HG03095 (cell line): ENCODE data around the gene TPRN.

Experiments
- ATAC-seq: cut with Tn5 transposase; IDR thresholded peaks from one replicate; pipeline ENCODE4 v1.9.1; 2021; ENCODE audit warnings: moderate library complexity; ENCODE audit not compliant: unreplicated experiment

TPRN gene

GRCh38 chr9:137191245-137191644 lies 9.3 kb downstream of the TPRN start:
- ATAC-seq, result no peak

DNA sequence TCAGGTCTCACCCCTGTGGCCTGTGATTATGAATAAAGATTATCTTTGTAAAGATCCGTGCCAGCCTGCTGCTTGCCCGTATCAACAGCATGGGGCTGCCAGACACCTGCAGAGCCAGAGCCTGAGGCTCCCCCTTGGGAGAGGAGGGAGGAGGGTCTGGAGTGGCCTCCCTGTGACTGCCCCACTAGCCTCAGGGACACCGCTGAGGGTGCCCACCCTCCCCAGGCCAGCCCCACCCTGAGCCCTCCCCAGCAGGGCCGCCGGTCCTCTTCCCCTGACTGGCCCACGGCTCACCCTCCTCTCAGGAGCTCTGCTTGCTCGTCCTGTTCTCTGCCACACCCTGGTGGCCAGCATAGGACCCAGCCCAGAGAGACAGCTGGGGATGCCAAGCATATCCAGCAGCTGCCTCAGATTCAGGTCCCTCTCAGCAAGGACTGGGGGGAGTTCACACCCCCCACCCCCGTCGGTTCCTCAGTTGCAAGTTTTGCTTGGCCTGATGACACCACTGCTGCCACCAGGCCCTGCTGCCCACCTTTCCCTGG lies 10.2 kb downstream of the TPRN start:
- ATAC-seq, result no peak

DNA sequence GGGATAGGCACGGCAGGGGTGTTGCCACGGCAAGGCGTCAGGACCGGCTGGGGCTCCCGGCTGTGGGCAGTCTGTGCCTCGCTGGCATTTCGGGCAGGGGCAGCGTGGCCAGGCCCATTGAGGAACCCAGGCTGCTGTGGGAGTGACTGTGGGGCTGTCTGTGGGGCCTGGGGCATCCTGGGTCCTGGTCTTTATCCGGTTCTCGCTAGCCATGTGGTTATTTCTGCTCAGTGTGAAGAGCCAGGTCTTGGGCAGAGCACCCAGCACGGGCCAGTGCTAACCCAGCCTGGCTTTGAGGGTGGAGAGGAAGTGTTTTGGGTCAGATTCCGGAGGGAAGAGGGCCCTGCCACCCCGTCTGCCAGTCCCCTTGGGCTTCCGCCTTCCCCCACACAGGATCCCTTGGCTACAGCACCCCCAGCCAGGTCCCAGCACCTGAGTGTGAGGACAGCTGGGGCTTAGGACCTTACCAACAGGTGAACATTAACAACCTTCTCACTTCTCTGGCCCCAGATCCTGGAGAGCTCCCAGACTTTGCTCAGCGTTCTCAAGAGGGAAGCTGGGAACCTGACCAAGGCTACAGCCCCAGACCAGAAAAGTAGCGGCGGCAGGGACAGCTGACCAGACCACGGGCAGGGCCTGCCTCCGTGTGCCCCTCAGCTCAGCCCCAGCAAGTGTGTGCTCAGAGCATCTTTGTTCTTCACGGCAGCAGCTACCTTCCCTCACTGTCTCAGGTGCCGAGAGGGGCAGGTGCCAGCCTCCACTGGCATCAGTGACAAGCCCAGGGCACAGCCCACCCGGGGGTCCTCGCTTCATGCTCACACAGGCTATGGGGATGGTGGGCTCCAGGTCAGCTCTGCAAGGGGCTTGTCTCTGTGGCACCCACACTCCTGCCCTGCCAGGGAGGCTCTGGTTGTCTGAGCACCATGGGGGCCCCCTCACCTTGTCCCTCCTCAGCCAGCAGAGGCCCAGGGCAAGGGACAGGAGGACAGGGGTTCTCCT lies 10.9 kb downstream of the TPRN start:
- no peak for ATAC-seq

DNA sequence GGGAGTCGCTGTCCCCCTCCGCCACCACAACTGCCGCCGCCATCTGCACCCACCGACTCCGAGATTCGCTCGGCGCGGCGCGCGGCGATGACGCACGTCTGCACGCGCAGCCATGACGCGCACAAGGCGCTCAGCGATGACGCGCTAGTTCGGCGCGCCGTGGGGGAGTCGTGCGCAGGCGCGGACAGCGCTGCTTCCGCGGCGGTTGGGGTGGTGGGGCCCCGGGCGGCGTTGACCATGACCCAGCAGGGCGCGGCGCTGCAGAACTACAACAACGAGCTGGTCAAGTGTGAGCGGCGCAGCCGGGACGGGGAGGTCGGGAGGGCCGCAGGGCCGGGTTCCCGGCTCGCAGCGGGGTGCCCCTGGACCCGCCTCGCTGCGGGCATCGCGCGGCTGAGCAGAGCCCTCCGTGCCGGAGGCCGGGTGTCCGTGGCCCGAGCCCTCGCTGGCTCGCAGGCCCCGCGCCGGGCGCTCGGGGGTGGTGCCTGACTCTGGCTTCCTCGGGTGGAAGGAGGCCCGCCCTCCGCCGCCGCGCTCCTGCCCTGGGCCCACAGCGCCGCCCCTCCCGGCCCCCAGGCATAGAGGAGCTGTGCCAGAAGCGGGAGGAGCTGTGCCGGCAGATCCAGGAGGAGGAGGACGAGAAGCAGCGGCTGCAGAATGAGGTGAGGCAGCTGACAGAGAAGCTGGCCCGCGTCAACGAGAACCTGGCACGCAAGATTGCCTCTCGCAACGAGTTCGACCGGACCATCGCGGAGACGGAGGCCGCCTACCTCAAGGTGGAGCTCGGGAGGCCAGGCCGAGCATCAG lies 11.8 kb downstream of the TPRN start, which contains the start of the genes ANAPC2 and SSNA1:
Gene ANAPC2, minus strand, starts transcription at position 71 of the 807 bp plus-strand sequence. Its CDS starts 28 bp downstream, at position 43.
Gene SSNA1, plus strand, starts transcription at position 187 of the 807 bp plus-strand sequence. Its CDS starts 51 bp downstream, at position 238.
- ATAC-seq, result peak; percentile 60

- no peak for ATAC-seq
These were observed 12.5 kb downstream of the TPRN start for GRCh38 chr9:137188086-137188489.

DNA sequence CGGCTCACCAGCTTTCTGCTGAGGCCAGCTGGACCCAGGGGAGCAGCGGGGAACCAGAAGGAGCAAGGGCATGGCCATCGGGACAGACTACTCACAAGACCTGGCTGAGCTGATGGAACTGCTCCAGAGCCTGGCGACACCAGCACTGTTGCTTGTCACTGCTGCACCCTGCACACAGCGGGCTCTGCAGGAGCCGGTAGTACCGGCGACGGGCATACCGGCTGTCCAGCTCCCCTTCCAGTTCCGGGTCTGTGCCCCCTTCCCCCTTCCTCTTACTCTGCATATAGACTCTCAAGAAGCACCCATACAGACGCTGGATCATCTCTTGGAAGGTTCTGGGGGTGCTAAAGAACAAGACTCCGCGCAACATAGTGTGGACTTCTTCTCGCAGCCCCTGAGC lies 13.2 kb downstream of the TPRN start:
- ATAC-seq, result no peak

DNA sequence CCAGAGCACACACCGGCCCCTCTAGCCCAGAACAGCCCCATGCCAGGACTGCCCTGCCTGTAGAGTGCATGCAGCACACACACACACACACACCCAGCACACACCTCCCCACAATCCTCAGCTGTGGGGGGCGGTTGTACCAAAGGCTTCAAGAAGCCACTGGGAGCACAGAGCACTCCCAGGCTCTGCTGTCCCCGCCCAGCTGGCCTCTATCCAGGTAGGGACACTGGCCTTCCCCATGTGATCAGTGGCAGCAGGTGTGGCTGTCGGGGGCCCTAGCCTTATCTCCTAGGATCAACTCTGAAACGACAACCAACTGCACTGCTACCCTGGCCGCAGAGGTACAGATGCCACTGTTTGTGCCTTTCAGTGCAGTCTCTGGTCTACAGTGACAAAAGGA lies 14.2 kb downstream of the TPRN start:
- no peak for ATAC-seq

DNA sequence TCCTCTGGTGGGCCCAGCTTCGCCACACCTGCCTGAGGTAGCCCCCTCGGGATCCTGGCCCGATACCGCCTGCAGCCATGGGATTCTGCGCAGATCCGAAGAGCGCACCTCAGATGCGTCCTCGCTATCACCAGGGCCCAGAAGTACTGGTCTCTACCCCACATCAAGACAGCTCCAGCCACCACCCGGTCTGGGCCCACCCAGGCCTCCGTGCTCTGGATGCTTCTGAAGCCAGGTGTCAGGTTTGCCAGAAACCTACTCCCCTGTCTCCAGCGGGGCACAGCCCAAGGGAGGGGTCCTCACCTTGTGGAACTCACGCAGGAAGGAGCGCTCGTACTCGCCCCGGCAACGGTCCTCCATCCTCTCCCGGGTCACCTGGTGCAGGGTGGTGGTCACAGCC lies 14.6 kb downstream of the TPRN start:
- ATAC-seq, result no peak

DNA sequence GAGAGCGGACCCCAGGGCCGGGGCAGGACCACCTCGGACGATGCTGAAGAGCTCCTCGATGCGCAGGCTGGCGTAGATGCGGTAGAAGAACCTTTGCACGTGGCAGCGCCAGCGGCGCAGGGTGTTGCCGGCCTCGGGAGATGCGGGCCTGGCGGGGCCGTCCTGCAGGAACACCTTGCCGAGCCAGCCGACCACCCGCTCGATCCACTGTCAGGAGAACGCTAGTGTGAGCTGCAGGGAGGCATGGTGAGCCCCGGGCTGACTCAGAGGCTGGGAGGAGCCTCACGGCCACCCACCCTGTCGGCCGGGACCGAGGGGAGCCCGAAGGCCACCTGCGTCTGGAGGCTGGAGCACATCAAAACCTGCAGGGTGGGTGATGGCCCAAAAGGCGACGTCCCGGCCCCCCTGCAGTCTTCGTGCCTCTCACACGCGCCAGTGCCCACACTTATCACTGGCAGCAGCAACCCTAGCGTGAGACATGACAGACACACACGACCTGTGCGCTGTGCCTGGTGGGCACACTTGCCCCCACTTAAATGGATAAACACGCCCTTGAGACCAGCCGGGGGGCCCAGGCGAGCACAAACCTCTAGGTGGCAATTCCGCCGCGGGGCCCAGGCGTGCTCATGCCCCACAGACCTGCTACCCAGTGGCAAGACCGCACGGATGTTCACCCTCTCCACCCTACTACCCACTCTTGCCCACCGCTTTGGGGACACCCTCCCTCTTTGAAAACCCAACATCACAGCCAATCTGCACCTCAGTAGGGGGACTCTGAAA lies 15.5 kb downstream of the TPRN start:
- no peak for ATAC-seq

DNA sequence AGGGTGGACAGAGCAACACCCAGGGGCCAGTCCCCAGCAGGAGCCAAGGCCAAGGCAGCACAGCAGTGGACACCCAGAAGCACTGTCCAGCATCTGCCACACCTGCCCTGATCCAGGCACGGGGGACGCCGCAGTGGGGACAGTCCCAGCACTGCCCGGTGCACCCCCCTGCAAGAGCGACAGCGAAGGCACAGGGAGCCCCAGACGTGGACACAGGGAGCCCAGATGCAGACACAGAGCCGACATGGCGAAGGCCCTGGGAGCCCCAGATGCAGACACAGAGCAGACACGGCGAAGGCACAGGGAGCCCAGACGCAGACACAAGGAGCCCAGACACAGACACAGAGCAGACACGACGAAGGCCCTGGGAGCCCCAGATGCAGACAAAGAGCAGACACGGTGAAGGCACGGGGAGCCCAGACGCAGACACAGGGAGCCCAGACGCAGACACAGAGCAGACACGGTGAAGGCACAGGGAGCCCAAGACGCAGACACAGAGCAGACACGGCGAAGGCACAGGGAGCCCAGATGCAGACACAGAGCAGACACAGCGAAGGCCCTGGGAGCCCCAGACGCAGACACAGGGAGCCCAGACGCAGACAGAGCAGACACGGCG lies 16.5 kb downstream of the TPRN start:
- ATAC-seq, result no peak

- no peak for ATAC-seq
These were observed 17.7 kb downstream of the TPRN start for GRCh38 chr9:137182836-137183235.

- ATAC-seq, result no peak
These were observed 18.9 kb downstream of the TPRN start for GRCh38 chr9:137181680-137182079.

- no peak for ATAC-seq
These were observed 20.1 kb downstream of the TPRN start for GRCh38 chr9:137180491-137180890.

GRCh38 chr9:137179761-137180160 lies 20.8 kb downstream of the TPRN start:
- ATAC-seq, result no peak

DNA sequence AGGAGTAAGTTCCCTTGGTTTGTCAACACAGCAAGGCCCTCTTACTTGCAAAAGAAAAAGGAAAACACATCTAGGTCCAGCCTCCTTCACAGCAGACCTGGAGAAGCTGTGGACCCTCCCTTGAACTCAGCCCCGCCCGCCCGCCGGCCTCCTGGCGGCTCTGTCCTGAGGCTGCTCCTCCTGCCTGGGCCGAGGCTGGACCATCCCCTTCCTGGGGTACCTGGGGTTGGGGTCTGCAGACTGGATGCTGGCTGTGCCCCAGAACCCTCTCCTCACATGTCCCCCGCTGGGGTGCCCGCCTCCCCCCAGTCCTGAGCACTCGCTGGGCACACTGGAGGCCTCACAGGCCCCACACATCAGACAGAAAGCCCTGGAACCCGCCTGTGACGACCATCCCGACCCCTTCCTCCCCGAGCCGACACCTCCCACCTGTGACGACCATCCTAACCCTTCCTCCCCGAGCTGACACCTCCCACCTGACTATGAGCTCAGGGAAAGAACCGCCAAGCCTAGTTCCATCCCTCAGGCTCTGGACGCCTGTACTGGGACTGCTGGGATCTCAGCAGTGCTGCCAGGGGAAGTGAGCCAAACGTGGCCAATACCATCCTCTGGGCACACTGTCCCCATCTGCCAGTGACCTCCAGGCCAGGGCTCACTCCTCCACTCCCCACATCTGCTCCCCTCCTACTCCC lies 21.5 kb downstream of the TPRN start:
- ATAC-seq, result no peak

DNA sequence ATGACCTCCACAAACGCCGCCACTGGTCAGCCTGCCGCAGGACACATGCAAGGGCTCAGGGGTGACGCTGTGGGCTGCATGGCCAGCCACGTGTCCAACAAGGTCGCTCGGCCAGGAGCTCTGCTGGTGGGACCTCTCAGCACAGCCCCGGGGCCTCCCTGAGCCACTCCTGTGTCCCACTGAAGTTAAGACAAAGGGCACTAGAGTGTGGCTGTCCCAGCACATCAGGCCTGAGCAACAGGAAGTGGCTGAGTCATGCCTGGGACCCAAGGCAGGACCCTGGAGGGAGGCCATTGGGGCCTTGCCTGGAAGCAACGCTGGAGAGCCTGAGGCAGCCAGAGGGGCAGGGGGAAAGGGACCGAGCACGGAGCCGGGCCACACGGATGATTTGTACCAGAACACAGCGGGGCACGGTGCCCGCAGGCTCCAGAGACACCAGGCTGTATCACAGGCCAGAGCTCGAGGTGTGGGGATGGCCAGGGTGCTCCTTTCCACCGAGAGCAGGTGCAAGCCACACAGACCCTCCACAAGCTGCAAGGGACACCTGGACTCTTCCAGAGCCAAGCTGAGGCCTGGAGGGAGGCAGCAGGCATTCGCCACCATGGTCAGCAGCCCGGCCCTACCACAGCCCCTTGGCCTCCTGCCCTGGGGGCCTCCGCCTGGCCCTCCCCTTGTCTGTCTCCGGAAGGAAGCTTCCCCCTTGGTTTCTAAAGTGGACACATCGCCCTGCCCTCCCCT lies 22.2 kb downstream of the TPRN start:
- no peak for ATAC-seq

DNA sequence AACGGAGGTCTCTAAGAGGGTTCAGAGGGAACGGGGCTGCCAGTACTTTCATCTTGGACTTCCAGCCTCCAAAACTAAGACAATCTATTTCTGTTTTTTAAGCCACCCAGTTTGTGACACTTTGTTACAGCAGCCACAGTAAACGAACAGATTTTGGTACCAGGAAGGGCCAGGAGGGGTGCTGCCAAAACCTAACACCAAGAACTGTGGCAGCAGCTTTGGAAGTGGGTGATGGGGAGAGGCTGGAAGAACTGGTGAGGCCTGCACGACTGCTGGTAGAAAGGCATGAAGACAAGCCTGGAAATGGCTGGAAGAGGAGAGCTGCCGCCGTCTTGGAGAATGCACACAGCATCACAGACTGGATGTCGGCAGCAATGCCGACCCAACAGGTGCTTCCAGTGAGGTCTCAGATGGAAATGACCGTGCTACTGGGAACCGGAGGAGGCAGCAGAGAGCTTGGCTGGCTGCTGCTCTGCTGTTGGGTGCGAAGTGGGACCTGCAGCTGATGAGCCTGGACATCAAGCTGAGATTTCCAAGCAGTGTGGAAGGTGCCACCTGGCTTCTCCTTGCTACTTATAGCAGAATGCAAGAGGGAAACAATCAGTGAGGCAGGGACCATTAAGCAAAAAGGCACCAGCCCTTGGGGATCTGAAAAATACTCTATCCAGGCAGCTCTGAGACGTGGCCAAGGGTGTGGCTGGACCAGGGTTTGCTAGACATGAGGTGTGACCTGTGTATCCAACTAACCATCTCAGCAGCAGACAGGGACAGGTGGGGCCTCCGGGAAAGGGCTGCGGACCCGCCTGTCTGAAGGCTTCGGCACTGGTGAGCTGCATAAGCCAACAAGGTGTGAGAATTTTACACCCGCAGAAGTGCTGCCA lies 24.0 kb downstream of the TPRN start:
- ATAC-seq, result no peak
